Prostate gland (tissue), 2 donors: Measurements from ENCODE around the gene MARS1. TPM values are rescaled to one million over a fixed set of nuclear protein-coding genes. Genes with fewer than 3 reads are reported as not detected.

Experiments used
- DNase-seq: peaks from one replicate; pipeline ENCODE4 v3.0.0-alpha.2; 2019; ENCODE audit warnings: low spot score
- H3K27ac ChIP-seq, 2 donors: fragments of 200-600 bp; sonication (generic); 2 replicates each; pipeline ENCODE4 v1.5.1; 2017 to 2019
- H3K27me3 ChIP-seq: fragments of 200-600 bp; sonication (generic); replicated peaks from 2 replicates; pipeline ENCODE4 v1.5.1; 2019; ENCODE audit not compliant: insufficient read depth
- H3K36me3 ChIP-seq, 2 donors: fragments of 200-600 bp; sonication (generic); 1 replicate in 1 of 2; 2 replicates in 1 of 2; pipeline versions ENCODE4 v1.5.1 to v1.8.1; 2017 to 2019
- H3K4me1 ChIP-seq: fragments of 200-600 bp; sonication (generic); replicated peaks from 2 replicates; pipeline ENCODE4 v1.5.1; 2019
- H3K4me3 ChIP-seq, 2 donors: fragments of 200-600 bp; sonication (generic); 2 replicates each; pipeline ENCODE4 v1.5.1; 2017 to 2019
- H3K9me3 ChIP-seq: fragments of 200-600 bp; sonication (generic); 2 replicates; pipeline ENCODE4 v1.5.1; 2017
- CTCF ChIP-seq, 4 experiments: fragments of 200-600 bp in 2 of 4; fragments of 450-650 bp in 2 of 4; sonication (generic) in 2 of 4; IDR thresholded peaks; 1 replicate in 3 of 4; 2 replicates in 1 of 4; pipeline ENCODE4 v1.5.1; 2016 to 2019; ENCODE audit warnings: antibody characterized with exemption in 4 of 4, mild to moderate bottlenecking in 2 of 4, moderate library complexity in 2 of 4
- POLR2A ChIP-seq: fragments of 450-650 bp; IDR thresholded peaks from one replicate; pipeline ENCODE4 v1.6.1; 2016; ENCODE audit warnings: antibody characterized with exemption, mild to moderate bottlenecking
- POLR2AphosphoS5 ChIP-seq: sonication (generic); formaldehyde crosslinking; IDR thresholded peaks from one replicate; pipeline ENCODE4 v1.6.1; 2017; ENCODE audit warnings: antibody characterized with exemption
- WGBS: methylation state at CpG from one replicate; pipeline ENCODE4 v1.1.5; 2018; 5-methylcytosine and 5-hydroxymethylcytosine counted together
- intact Hi-C: fragments of 100-400 bp; cut with DNase I; formaldehyde crosslinking; loops from one replicate; pipeline ENCODE4 v1.14.2; 2022
- total RNA-seq, 2 donors: library from RNA; depleted of rRNA; stranded (reverse); fragments of >200 nt; gene quantifications; one replicate each; pipeline ENCODE4 v1.1.0, GENCODE V29; 2016

Gene MARS1
- total RNA-seq, 2 donors from 2014 or later: 67.2 to 90.0 TPM

- H3K9me3 ChIP-seq: no peaks in the 10 kb centered on the region
- no peak for TF ChIP-seq POLR2AphosphoS5
- TF ChIP-seq POLR2A: no peak
- no peak for TF ChIP-seq CTCF (IDR thresholded peaks at IDR 0.05)
- 82% methylated on average over 8 of the region's 8 CpGs for WGBS
- intact Hi-C loops: no loop called here
- H3K4me3 ChIP-seq: peak overlapping the region in 1 of 2 donors; percentile 83
- no peak for DNase-seq
- no peaks in the 10 kb centered on the region for H3K27me3 ChIP-seq
- H3K27ac ChIP-seq: peak overlapping the region; percentile 99
- peaks cover 5% of the 10 kb centered on the region for H3K4me1 ChIP-seq
- no peaks in the 10 kb centered on the region for H3K36me3 ChIP-seq
Observed at GRCh38 chr12:57518176-57518919, 30.5 kb downstream of the MARS1 start.

GRCh38 chr12:57518920-57519795 is 31.3 kb downstream of the MARS1 start:
- no peak for DNase-seq

GRCh38 chr12:57519796-57520052 is 31.9 kb downstream of the MARS1 start:
- no peak for DNase-seq
- no peaks in the 10 kb centered on the region for H3K9me3 ChIP-seq
- H3K27ac ChIP-seq: peak overlapping the region; percentile 99
- WGBS: 0% methylated on average over 8 of the region's 8 CpGs
- H3K27me3 ChIP-seq: no peaks in the 10 kb centered on the region
- H3K4me3 ChIP-seq: peak overlapping the region; percentile 83 to 87
- TF ChIP-seq POLR2AphosphoS5 (no peak), POLR2A (no peak)
- no peaks in the 10 kb centered on the region for H3K36me3 ChIP-seq
- H3K4me1 ChIP-seq: peaks cover 19% of the 10 kb centered on the region
- intact Hi-C loops: loop anchor here (5.0 kb wide), 1 partner anchor 88 kb away; no protein-coding TSS in a partner anchor

More at GRCh38 chr12:57518920-57519795, 31.3 kb downstream of the MARS1 start:
- WGBS: 29% methylated on average over 7 of the region's 7 CpGs
- Histone ChIP-seq H3K27ac (peak overlapping the region; percentile 99), H3K9me3 (no peaks in the 10 kb centered on the region), H3K36me3 (no peaks in the 10 kb centered on the region), H3K27me3 (no peaks in the 10 kb centered on the region), H3K4me3 (peak overlapping the region; percentile 83 to 87), H3K4me1 (peaks cover 14% of the 10 kb centered on the region)
- no peak for TF ChIP-seq POLR2A
- no peak for TF ChIP-seq CTCF (IDR thresholded peaks at IDR 0.05)
- no peak for TF ChIP-seq POLR2AphosphoS5
- intact Hi-C loops: no loop called here

- H3K27ac ChIP-seq: peak within 1 kb of the TSS; percentile 99
- intact Hi-C loops: loop anchor here (5.0 kb wide), 1 partner anchor 87 kb away; no protein-coding TSS in a partner anchor
- H3K27me3 ChIP-seq: no peaks in the 10 kb centered on the region
- H3K9me3 ChIP-seq: no peaks in the 10 kb centered on the region
- TF ChIP-seq POLR2A: peak; percentile 100
- peak in 2 of 4 experiments; percentile 25 to 31 for TF ChIP-seq CTCF (IDR thresholded peaks at IDR 0.05)
- TF ChIP-seq POLR2AphosphoS5: peak; percentile 100
- DNase-seq: peak; percentile 99
- under 1% methylated on average over 50 of the region's 52 CpGs for WGBS
- H3K4me3 ChIP-seq: peak within 1 kb of the TSS; percentile 83 to 87
- H3K36me3 ChIP-seq: no peaks in the 10 kb centered on the region
- peaks cover 24% of the 10 kb centered on the region for H3K4me1 ChIP-seq
Observed at GRCh38 chr12:57520053-57520818, 32.4 kb downstream of the MARS1 start, which contains the start of gene DDIT3. Gene DDIT3, minus strand, starts transcription at chr12:57520514. Its CDS starts 3,108 bp downstream, at chr12:57517406.
